GM18909 (cell line): Measurements from ENCODE around the gene MAPRE2.
A peak's percentile ranks its signal among the peaks of the same experiment; 100 is the strongest.

ENCODE experiments used
- ATAC-seq: cut with Tn5 transposase; IDR thresholded peaks from one replicate; pipeline ENCODE4 v1.9.1; 2021; ENCODE audit warnings: mild to moderate bottlenecking; ENCODE audit not compliant: unreplicated experiment, poor library complexity

Gene MAPRE2

GRCh38 chr18:35059280-35059927 lies 18.2 kb downstream of the MAPRE2 start:
- no peak for ATAC-seq

- no peak for ATAC-seq
Measured at GRCh38 chr18:35060122-35060815, 19.1 kb downstream of the MAPRE2 start.

DNA sequence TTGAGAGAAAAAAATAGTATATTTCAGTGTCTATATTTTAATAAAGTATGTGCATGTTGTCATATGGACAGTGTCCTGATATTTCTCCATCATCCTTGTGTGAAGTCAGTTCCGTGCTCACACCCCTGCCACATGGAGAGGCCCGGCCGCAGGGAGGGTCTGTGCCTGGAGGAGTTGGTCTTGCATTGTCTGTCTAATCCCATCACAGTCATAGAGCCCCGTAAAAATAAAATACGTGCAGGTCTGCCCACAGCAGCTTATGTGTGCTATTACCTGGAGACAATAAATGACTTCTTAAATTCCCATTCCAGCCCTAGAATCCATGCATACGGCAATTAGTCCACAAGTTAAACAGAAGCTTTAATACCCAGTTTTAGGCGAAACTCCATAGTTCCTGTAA lies 20.1 kb downstream of the MAPRE2 start:
- ATAC-seq = no peak

DNA sequence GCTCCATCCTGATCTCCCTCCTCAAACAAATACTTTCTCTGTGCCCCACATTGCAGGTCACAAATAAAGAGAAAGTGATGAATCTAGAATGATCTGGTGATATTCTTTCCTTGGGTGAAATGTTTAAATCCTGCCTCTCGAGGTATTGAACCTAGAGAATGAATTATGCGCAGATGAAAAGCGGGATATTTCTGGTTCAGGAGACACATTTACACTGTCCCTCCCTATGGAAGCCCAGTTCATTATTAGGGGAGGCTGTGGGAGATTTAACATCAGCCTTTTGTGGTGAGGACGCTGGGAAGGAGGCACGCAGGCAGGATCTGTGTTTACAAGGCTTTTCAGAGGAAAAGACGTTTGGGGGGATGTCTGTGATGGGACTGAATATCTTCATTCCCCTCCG lies 20.6 kb downstream of the MAPRE2 start:
- no peak for ATAC-seq

DNA sequence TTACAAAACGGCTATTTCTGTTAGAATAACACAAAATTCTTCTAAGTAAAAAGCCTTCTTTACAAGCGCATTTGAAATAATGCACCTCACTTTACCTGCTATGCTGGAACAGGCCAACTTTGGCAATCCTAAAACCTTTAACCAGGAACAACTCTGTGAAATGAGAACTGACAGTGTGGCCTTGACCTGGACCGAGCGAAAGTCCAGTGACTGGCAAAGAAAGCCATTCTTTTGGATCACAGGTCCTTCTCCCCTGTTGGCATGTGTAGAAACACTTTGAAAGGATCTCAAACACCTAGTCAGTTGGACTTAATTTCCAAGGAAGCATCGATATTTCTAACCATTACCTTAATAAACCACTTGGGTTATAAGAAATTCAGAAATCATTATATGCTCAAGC lies 21.2 kb downstream of the MAPRE2 start:
- ATAC-seq = no peak

DNA sequence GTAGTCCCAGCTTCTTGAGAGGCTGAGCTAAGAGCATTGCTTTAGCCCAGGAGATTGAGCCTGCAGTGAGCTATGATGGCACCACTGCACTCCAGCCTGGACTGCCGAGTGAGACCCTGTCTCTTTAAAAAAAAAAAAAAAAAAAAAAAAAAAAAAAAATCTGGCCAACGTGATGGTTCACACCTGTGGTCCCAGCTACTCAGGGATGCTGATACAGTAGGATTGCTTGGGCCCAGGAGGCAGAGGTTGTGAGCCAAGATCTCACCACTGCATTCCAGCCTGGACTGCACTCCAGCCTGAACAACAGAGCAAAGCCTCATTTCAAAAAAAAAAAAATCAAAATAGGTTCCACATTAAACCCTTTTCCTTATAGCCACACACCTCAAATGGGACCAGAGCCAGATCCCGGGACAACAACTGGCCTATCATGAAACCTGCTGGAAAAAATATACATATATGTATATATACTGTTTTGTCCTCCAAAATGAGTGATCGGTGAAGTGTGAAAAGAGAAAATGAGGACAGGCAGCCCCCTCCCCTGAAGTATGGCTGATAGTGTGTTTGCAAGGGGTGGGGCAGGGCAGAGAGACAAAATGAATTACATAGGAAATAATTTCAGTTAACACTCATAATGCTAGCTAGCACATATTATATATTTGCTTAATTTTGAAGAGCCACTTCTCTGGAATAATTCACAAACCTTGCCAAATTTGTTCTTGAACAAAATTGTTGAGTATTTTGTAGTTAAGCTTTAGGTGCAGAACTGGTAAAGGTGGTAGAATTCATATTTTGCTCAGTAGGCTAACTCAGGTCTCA lies 22.9 kb downstream of the MAPRE2 start:
- no peak for ATAC-seq

DNA sequence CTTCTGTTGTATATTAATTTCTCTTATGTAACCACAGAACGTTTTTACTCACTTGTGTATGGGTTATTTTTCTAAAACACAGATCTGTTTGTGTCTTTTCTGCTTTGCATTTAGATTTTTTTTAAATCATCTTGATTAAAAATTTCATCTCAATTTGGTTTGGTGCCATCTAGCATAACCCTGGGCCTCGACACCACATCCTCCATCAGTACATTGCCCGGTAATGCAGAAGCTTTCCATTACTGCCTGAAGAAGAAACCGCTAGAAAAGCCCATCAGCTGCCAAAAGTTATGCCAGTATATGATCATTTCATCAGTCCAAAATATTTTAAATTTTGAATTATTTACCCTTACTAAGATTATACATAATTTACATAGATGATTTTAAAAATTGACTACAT lies 26.2 kb downstream of the MAPRE2 start:
- no peak for ATAC-seq

DNA sequence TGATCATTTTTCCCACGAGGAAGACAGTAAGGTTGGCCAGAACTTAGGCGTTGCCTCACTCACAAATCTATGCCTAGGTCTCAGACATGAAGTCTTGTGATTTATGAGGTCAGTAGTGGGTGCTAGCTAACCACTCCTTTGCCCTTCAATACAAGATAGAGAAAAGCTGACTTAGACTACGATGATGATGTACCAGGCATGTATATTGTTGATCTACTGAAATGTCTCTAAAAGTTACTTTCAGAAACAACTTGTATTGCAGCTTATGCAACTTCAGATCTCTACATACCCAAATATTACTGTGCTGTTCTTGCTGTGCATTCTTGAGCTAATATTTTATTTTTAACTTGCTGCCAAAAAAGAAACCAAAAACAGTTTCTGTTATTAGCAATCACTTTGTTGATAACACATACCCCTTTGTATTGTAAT lies 30.6 kb downstream of the MAPRE2 start:
- ATAC-seq = peak; percentile 74

- no peak for ATAC-seq
Measured at GRCh38 chr18:35072616-35073015, 31.4 kb downstream of the MAPRE2 start.

DNA sequence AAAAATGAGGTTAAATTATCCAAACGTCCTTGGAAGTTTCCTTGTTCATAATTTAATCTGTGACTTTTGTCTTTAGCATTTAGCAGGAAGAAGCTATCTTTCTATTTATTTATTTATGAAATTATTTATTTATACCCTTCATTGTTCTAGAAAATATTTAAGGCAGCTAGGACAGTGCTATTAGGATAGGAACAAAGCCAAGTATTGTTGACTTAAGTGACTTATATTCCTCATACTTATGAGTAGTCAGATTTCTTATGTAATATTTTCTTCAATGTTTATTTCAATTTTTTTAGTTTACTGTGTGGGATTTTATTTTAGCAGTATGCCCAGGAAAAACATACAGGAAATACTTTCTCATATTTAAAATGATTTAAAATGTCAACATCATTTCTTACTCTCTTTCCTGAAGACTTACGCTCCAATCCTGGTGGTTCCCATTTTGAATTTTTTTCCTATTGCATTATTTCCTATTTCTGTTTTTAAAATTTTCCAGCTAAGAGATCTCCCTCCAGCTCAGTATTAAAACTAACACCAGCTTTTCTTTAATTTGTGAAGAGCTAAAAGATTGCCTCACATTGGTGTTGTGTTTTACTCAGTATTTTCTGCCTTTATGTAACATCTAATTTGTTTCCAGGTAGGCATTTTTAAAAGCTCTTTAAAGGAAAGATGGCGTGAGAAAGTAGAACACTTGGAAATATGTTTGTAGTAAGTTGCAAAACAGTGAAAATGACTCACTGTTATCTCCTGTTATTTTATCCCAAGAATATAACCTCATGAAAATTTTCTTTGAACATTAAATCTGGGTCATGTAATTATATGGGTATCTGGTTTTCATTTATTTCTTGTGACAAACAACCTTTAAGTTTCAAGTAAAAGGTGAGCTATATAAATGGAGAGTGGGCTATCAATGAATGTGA lies 32.2 kb downstream of the MAPRE2 start:
- ATAC-seq = no peak

GRCh38 chr18:35074581-35074980 lies 33.4 kb downstream of the MAPRE2 start:
- no peak for ATAC-seq

- no peak for ATAC-seq
Measured at GRCh38 chr18:35075132-35075531, 33.9 kb downstream of the MAPRE2 start.

GRCh38 chr18:35076135-35076924 lies 35.1 kb downstream of the MAPRE2 start:
- no peak for ATAC-seq

DNA sequence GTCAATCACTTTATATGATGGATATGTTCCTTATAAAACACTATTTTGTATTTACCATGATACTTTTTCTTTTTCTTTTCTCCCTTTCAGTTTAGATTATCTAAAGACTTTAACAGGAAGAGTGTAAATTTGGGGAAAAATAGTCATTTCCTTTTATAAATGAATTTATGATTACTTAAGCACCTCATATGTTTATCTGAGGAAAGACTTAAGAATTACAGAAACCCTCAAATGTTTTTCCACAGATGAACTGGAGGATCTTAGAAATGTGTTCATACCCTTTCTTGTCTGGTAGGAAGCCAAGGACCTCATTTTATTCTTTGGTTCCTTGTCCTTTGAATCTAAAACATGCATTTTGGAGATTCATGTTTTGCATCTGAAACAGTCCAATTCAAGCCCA lies 36.7 kb downstream of the MAPRE2 start:
- no peak for ATAC-seq

GRCh38 chr18:35080058-35080457 lies 38.8 kb downstream of the MAPRE2 start:
- no peak for ATAC-seq

DNA sequence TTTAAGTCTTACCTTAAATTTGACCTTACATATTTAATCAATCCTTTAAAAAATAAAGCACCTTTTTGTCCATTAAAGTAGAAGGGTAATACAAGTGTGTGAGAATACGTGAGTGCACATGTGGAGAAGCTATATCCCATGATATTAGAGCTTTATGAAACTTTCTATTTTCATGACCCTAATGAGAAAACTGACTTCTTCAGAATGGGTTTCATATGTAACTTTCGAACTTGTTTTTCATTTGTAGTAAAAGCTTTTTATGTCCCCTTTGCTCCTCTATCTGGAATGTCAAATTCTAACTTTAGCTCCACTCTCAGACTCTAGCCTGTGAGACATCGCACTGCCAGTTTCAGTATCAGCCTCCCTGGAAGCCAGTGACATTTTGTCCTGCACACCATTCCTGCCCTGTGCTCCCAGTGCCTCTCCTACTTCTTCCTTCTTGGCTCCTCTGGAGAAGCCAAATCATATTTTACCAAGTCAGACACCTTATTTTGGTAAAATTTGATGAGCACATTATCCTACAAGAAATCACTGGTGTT lies 42.0 kb downstream of the MAPRE2 start:
- ATAC-seq = no peak

- ATAC-seq = no peak
Measured at GRCh38 chr18:35084494-35085449, 43.6 kb downstream of the MAPRE2 start.
